ENCODE measurements around the gene RBMS3. TPM values are rescaled to one million over a fixed set of nuclear protein-coding genes. Genes with fewer than 3 reads are reported as not detected.

Gene RBMS3
- total and polyA plus RNA-seq, 2 donors (not counting 1 experiment from before 2014, with no cell fraction given), result 26.9 to 68.4 TPM

DNA sequence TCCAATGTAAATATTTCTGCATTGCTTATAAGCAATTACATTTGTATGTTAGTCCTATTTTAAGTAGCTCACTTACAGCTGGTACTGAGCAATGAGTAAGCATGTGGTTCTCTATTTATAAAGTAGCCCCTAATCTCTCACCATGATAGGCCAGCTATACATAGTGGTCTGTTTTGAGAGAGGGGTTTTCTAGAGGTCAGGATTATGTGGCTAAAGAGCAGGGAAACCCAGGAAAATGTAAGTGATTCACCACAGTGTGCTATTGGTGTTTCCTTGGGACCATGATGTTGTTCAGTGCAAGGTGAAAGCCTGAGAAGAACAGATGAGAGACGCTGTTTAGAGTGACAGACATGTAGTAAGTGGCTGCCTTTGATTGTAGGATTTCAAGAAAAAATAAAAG is 26.4 kb downstream of the RBMS3 start:
- Histone ChIP-seq H3K4me2 (ENCODE audit: extremely low read depth, insufficient read depth, low read length) (no peak overlapping the region), H3K9ac (ENCODE audit: insufficient read depth, low read length) (no peak overlapping the region), H3K27me3 (ENCODE audit: control insufficient read depth, insufficient read depth, low read length) (no peaks in the 10 kb centered on the region), H3K79me2 (ENCODE audit: control insufficient read depth, insufficient read depth, low read length) (peaks cover 15% of the 10 kb centered on the region), H2AFZ (ENCODE audit: low read length) (no peak overlapping the region), H3K36me3 (ENCODE audit: control insufficient read depth, insufficient read depth, low read length) (no peaks in the 10 kb centered on the region), H4K20me1 (ENCODE audit: control insufficient read depth, extremely low read depth, insufficient read depth, low read length) (no peaks in the 10 kb centered on the region), H3K4me1 (ENCODE audit: control insufficient read depth, extremely low read depth, insufficient read depth, low read length) (peaks cover 2% of the 10 kb centered on the region), H3K9me3 (ENCODE audit: control insufficient read depth, insufficient read depth, low read depth, low read length) (no peaks in the 10 kb centered on the region), H3K27ac (ENCODE audit: insufficient read depth, low read length) (no peak overlapping the region), H3K4me3 (replicated peaks in 1 of 4; ENCODE audit: control extremely low read depth in 1 of 4, insufficient read depth in 1 of 4, low read depth in 3 of 4, low read length in 4 of 4) (no peak overlapping the region)
- TF ChIP-seq, protein P1, sequence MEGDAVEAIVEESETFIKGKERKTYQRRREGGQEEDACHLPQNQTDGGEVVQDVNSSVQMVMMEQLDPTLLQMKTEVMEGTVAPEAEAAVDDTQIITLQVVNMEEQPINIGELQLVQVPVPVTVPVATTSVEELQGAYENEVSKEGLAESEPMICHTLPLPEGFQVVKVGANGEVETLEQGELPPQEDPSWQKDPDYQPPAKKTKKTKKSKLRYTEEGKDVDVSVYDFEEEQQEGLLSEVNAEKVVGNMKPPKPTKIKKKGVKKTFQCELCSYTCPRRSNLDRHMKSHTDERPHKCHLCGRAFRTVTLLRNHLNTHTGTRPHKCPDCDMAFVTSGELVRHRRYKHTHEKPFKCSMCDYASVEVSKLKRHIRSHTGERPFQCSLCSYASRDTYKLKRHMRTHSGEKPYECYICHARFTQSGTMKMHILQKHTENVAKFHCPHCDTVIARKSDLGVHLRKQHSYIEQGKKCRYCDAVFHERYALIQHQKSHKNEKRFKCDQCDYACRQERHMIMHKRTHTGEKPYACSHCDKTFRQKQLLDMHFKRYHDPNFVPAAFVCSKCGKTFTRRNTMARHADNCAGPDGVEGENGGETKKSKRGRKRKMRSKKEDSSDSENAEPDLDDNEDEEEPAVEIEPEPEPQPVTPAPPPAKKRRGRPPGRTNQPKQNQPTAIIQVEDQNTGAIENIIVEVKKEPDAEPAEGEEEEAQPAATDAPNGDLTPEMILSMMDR (conservative IDR thresholded peaks at IDR 0.05 in 1 of 2, IDR thresholded peaks at IDR 0.05 in 1 of 2; ENCODE audit: low read depth in 1 of 2, low read length in 2 of 2), result no peak
- TF ChIP-seq EZH2 (IDR thresholded peaks at IDR 0.05; ENCODE audit: low read length, missing control alignments), result no peak
- peak; percentile 11 to 56 for DNase-seq (ENCODE audit: low read depth in 2 of 2)

DNA sequence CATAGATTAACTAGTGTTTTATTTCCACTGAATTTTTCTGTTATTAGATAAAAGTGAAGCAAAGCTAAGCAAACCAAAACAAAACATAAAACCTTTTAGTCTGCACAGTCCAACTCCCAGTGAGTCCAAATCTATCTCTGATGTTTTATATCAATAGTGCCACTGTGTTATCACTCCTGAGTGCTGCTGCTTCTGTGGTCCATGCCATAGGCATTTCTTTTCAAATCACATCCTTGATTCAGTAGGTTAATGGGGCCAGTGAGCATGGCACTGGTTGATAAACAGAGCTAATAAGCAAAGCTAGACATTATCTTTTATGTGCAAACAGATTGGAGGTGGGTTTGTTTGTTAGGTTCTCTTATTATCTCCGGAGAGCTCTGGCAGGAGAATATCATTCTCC is 30.0 kb downstream of the RBMS3 start:
- peaks cover 8% of the 10 kb centered on the region for H3K4me1 ChIP-seq (ENCODE audit: control insufficient read depth, extremely low read depth, insufficient read depth, low read length)

DNA sequence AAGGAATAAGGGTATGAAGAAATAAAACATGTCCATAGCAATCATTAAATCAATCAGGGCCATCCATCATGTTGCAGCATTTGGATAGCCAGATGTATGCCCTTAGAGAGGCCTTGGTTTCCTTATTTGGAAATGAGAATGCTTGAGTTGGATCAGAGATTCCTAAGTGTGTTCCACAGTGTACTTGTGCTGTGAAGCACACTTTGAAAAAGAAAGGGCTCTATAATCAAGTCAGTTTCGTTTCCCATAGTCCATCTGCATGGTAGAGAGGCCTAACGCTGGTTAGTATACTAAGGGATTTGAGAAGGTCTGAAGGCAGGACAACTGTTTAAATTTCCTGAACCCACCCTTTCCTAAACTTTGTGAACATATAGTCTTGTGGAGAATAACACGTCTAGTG is 30.9 kb downstream of the RBMS3 start:
- H3K4me3 ChIP-seq (replicated peaks in 1 of 4; ENCODE audit: control extremely low read depth in 1 of 4, insufficient read depth in 1 of 4, low read depth in 3 of 4, low read length in 4 of 4), result no peak overlapping the region
- no peak overlapping the region for H3K27ac ChIP-seq (ENCODE audit: insufficient read depth, low read length)
- no peaks in the 10 kb centered on the region for H3K36me3 ChIP-seq (ENCODE audit: control insufficient read depth, insufficient read depth, low read length)
- H3K9me3 ChIP-seq (ENCODE audit: control insufficient read depth, insufficient read depth, low read depth, low read length), result no peaks in the 10 kb centered on the region
- no peak for TF ChIP-seq EZH2 (IDR thresholded peaks at IDR 0.05; ENCODE audit: low read length, missing control alignments)
- TF ChIP-seq, protein P1 (conservative IDR thresholded peaks at IDR 0.05 in 1 of 2, IDR thresholded peaks at IDR 0.05 in 1 of 2; ENCODE audit: low read depth in 1 of 2, low read length in 2 of 2), result no peak
- H3K9ac ChIP-seq (ENCODE audit: insufficient read depth, low read length), result no peak overlapping the region
- H3K79me2 ChIP-seq (ENCODE audit: control insufficient read depth, insufficient read depth, low read length), result peaks cover 25% of the 10 kb centered on the region
- no peak overlapping the region for H2AFZ ChIP-seq (ENCODE audit: low read length)
- H3K4me2 ChIP-seq (ENCODE audit: extremely low read depth, insufficient read depth, low read length), result peak overlapping the region; percentile 3
- DNase-seq (ENCODE audit: low read depth in 2 of 2), result no peak
- H3K4me1 ChIP-seq (ENCODE audit: control insufficient read depth, extremely low read depth, insufficient read depth, low read length), result peaks cover 8% of the 10 kb centered on the region
- no peaks in the 10 kb centered on the region for H3K27me3 ChIP-seq (ENCODE audit: control insufficient read depth, insufficient read depth, low read length)
- no peaks in the 10 kb centered on the region for H4K20me1 ChIP-seq (ENCODE audit: control insufficient read depth, extremely low read depth, insufficient read depth, low read length)

More for the DNA sequence above, 30.0 kb downstream of the RBMS3 start:
- Histone ChIP-seq H3K27ac (ENCODE audit: insufficient read depth, low read length) (no peak overlapping the region), H3K9me3 (ENCODE audit: control insufficient read depth, insufficient read depth, low read depth, low read length) (no peaks in the 10 kb centered on the region), H3K9ac (ENCODE audit: insufficient read depth, low read length) (no peak overlapping the region), H4K20me1 (ENCODE audit: control insufficient read depth, extremely low read depth, insufficient read depth, low read length) (no peaks in the 10 kb centered on the region), H3K4me3 (replicated peaks in 1 of 4; ENCODE audit: control extremely low read depth in 1 of 4, insufficient read depth in 1 of 4, low read depth in 3 of 4, low read length in 4 of 4) (no peak overlapping the region), H2AFZ (ENCODE audit: low read length) (no peak overlapping the region), H3K79me2 (ENCODE audit: control insufficient read depth, insufficient read depth, low read length) (peaks cover 23% of the 10 kb centered on the region), H3K27me3 (ENCODE audit: control insufficient read depth, insufficient read depth, low read length) (no peaks in the 10 kb centered on the region), H3K4me2 (ENCODE audit: extremely low read depth, insufficient read depth, low read length) (no peak overlapping the region), H3K36me3 (ENCODE audit: control insufficient read depth, insufficient read depth, low read length) (no peaks in the 10 kb centered on the region)
- TF ChIP-seq EZH2 (IDR thresholded peaks at IDR 0.05; ENCODE audit: low read length, missing control alignments), result no peak
- TF ChIP-seq, protein P1 (conservative IDR thresholded peaks at IDR 0.05 in 1 of 2, IDR thresholded peaks at IDR 0.05 in 1 of 2; ENCODE audit: low read depth in 1 of 2, low read length in 2 of 2), result no peak
- no peak for DNase-seq (ENCODE audit: low read depth in 2 of 2)
